Neural cell (in vitro differentiated cells): ENCODE measurements around the gene SOX9. TPM values are rescaled to one million over a fixed set of nuclear protein-coding genes. Genes with fewer than 3 reads are reported as not detected.

ENCODE experiments used
- H2AFZ ChIP-seq: fragments of 200-600, 300-800 bp; sonication (generic), shearing (Covaris generic); 2 replicates; pipeline ENCODE4 v1.6.0; 2014; ENCODE audit warnings: low read depth, mild to moderate bottlenecking, antibody characterized with exemption, low read length, moderate library complexity
- H3F3A ChIP-seq: fragments of 200-600 bp; shearing (Covaris generic); 2 replicates; pipeline ENCODE4 v1.6.1; 2016; ENCODE audit warnings: mild to moderate bottlenecking, moderate library complexity, mixed read lengths, antibody characterized with exemption, low read length; ENCODE audit not compliant: insufficient read depth, poor library complexity, severe bottlenecking
- H3K27ac ChIP-seq: fragments of 200-600, 300-800 bp; sonication (generic), shearing (Covaris generic); 2 replicates; pipeline ENCODE4 v1.5.1; 2014; ENCODE audit warnings: mild to moderate bottlenecking, low read length, moderate library complexity
- H3K27me3 ChIP-seq: fragments of 300-800, 200-600 bp; sonication (generic), shearing (Covaris generic); 2 replicates; pipeline ENCODE4 v1.6.0; 2014; ENCODE audit warnings: mild to moderate bottlenecking, low read depth, low read length, moderate library complexity; ENCODE audit not compliant: insufficient read depth
- H3K36me3 ChIP-seq: fragments of 300-800, 200-600 bp; sonication (generic), shearing (Covaris generic); 2 replicates; pipeline ENCODE4 v1.5.1; 2014; ENCODE audit warnings: mild to moderate bottlenecking, antibody characterized with exemption, low read length, moderate library complexity; ENCODE audit not compliant: insufficient read depth
- H3K4me2 ChIP-seq: fragments of 300-800, 200-600 bp; sonication (generic), shearing (Covaris generic); 2 replicates; pipeline ENCODE4 v1.6.0; 2014; ENCODE audit warnings: mild to moderate bottlenecking, low read length
- H3K4me3 ChIP-seq: fragments of 300-800, 200-600 bp; sonication (generic), shearing (Covaris generic); 2 replicates; pipeline ENCODE4 v1.5.1; 2014; ENCODE audit warnings: mild to moderate bottlenecking, low read length, moderate library complexity
- H3K79me2 ChIP-seq: fragments of 200-600 bp; shearing (Covaris generic); replicated peaks from 2 replicates; pipeline ENCODE4 v1.6.0; 2014; ENCODE audit warnings: mild to moderate bottlenecking, low read length, moderate library complexity; ENCODE audit not compliant: insufficient read depth
- H3K9ac ChIP-seq: fragments of 300-800, 200-600 bp; sonication (generic), shearing (Covaris generic); 2 replicates; pipeline ENCODE4 v1.6.1; 2016; ENCODE audit warnings: mild to moderate bottlenecking, low read length, mixed read lengths
- H3K9me2 ChIP-seq: fragments of 200-600 bp; shearing (Covaris generic); 2 replicates; pipeline ENCODE4 v1.6.1; 2016; ENCODE audit warnings: mild to moderate bottlenecking, low read length, mixed read lengths; ENCODE audit not compliant: insufficient read depth
- H3K9me3 ChIP-seq: fragments of 200-600, 300-800 bp; sonication (generic), shearing (Covaris generic); 2 replicates; pipeline ENCODE4 v1.6.1; 2016; ENCODE audit warnings: mild to moderate bottlenecking, mixed run types, low read length, moderate library complexity, mixed read lengths
- H4K20me1 ChIP-seq: fragments of 200-600 bp; shearing (Covaris generic); 2 replicates; pipeline ENCODE4 v1.6.1; 2016; ENCODE audit warnings: mild to moderate bottlenecking, mixed run types; ENCODE audit not compliant: insufficient read depth
- CTCF ChIP-seq: fragments of 450-650 bp; IDR thresholded peaks from 2 replicates; pipeline ENCODE4 v1.5.1; 2014; ENCODE audit warnings: antibody characterized with exemption, mild to moderate bottlenecking, moderate library complexity; ENCODE audit not compliant: poor library complexity, severe bottlenecking
- EP300 ChIP-seq: fragments of 450-650 bp; conservative IDR thresholded peaks from 2 replicates; pipeline ENCODE4 v1.6.1; 2014; ENCODE audit warnings: antibody characterized with exemption, mild to moderate bottlenecking, moderate library complexity; ENCODE audit not compliant: poor library complexity, severe bottlenecking
- EZH2 ChIP-seq: fragments of 200-600, 300-800 bp; shearing (Covaris generic), sonication (generic); IDR thresholded peaks from 2 replicates; pipeline ENCODE4 v1.6.1; 2014; ENCODE audit warnings: antibody characterized with exemption, low read length, borderline replicate concordance, mild to moderate bottlenecking; ENCODE audit not compliant: insufficient read depth, poor library complexity, severe bottlenecking
- MXI1 ChIP-seq: fragments of 450-650 bp; conservative IDR thresholded peaks from 2 replicates; pipeline ENCODE4 v1.6.1; 2014; ENCODE audit warnings: antibody characterized with exemption, mild to moderate bottlenecking; ENCODE audit not compliant: poor library complexity, severe bottlenecking
- POLR2AphosphoS5 ChIP-seq: IDR thresholded peaks from 2 replicates; pipeline ENCODE4 v1.6.1; 2012
- RAD21 ChIP-seq: fragments of 450-650 bp; conservative IDR thresholded peaks from 2 replicates; pipeline ENCODE4 v1.6.1; 2014; ENCODE audit warnings: antibody characterized with exemption, mild to moderate bottlenecking, moderate library complexity
- SMC3 ChIP-seq: fragments of 450-650 bp; conservative IDR thresholded peaks from 2 replicates; pipeline ENCODE4 v1.6.1; 2014; ENCODE audit warnings: antibody characterized with exemption, mild to moderate bottlenecking, moderate library complexity; ENCODE audit not compliant: poor library complexity
- TAF1 ChIP-seq: IDR thresholded peaks from 2 replicates; pipeline ENCODE4 v1.6.1; 2012; ENCODE audit warnings: low read depth
- polyA plus RNA-seq: library from polyadenylated mRNA; depleted of rRNA; stranded (reverse); fragments of >200 nt; gene quantifications from 2 replicates; pipeline ENCODE4 v1.2.3, GENCODE V29; 2014
- TF ChIP-seq, protein P1 (sequence below): IDR thresholded peaks from 2 replicates; pipeline ENCODE4 v1.6.1; 2012; ENCODE audit warnings: borderline replicate concordance

Gene SOX9
- polyA plus RNA-seq, 1 donor from 2014 or later, result 0.68 TPM

DNA sequence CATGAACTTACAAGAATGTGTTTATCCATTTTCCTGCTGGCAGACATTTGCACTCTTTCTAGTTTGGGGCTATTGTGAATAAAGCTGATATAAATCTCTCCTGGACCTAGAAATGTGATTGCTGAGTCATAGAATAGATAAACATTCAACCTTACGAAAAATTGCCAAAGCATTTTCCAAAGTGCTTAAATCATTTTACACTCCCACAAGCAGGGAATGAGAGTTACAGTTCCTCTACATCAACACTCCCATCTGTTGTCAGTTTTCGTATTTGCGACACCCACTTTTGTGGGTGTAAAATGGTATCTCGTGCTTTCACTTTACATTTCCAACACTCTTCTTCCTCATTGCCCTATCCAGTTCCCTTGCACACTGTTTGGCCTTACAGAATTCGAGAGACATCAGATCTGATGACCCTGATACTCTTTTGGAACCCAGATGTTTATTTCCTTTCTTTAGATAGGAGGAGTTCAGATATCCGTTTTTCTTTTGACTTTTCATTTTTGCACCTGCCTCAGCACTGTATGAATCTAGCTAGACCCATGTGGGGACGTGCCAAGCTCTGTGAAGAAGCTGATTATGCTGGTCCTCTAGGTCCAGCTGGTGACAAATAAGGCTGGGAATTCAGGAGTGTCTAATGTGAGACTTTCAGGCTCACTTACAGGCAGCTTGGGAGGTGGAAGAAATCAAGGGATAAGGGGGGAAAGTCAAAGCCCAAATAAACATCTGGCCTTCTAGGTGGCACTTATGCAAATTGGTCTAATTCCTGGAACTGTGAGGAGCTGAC is 14.0 kb downstream of the SOX9 start:
- Histone ChIP-seq H3K4me3 (no peak overlapping the region), H3K9ac (no peak overlapping the region), H3K27me3 (no peaks in the 10 kb centered on the region), H3K36me3 (no peaks in the 10 kb centered on the region), H2AFZ (no peak overlapping the region), H4K20me1 (no peaks in the 10 kb centered on the region), H3F3A (no peaks in the 10 kb centered on the region), H3K4me2 (no peak overlapping the region), H3K27ac (no peak overlapping the region), H3K9me2 (no peaks in the 10 kb centered on the region), H3K79me2 (no peaks in the 10 kb centered on the region), H3K9me3 (no peaks in the 10 kb centered on the region)
- no peak for TF ChIP-seq EP300
- TF ChIP-seq, protein P1, sequence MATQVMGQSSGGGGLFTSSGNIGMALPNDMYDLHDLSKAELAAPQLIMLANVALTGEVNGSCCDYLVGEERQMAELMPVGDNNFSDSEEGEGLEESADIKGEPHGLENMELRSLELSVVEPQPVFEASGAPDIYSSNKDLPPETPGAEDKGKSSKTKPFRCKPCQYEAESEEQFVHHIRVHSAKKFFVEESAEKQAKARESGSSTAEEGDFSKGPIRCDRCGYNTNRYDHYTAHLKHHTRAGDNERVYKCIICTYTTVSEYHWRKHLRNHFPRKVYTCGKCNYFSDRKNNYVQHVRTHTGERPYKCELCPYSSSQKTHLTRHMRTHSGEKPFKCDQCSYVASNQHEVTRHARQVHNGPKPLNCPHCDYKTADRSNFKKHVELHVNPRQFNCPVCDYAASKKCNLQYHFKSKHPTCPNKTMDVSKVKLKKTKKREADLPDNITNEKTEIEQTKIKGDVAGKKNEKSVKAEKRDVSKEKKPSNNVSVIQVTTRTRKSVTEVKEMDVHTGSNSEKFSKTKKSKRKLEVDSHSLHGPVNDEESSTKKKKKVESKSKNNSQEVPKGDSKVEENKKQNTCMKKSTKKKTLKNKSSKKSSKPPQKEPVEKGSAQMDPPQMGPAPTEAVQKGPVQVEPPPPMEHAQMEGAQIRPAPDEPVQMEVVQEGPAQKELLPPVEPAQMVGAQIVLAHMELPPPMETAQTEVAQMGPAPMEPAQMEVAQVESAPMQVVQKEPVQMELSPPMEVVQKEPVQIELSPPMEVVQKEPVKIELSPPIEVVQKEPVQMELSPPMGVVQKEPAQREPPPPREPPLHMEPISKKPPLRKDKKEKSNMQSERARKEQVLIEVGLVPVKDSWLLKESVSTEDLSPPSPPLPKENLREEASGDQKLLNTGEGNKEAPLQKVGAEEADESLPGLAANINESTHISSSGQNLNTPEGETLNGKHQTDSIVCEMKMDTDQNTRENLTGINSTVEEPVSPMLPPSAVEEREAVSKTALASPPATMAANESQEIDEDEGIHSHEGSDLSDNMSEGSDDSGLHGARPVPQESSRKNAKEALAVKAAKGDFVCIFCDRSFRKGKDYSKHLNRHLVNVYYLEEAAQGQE, result no peak
- no peak for TF ChIP-seq TAF1
- no peak for TF ChIP-seq SMC3

GRCh38 chr17:72135546-72136325 is 14.9 kb downstream of the SOX9 start:
- no peak overlapping the region for H3K9ac ChIP-seq
- no peak overlapping the region for H2AFZ ChIP-seq
- no peaks in the 10 kb centered on the region for H3K9me2 ChIP-seq
- H3K9me3 ChIP-seq, result no peaks in the 10 kb centered on the region
- H3K79me2 ChIP-seq, result no peaks in the 10 kb centered on the region
- H3K27me3 ChIP-seq, result no peaks in the 10 kb centered on the region
- no peak overlapping the region for H3K4me3 ChIP-seq
- no peak overlapping the region for H3K27ac ChIP-seq
- H3K36me3 ChIP-seq, result no peaks in the 10 kb centered on the region
- TF ChIP-seq, protein P1, result no peak
- no peak for TF ChIP-seq EZH2
- no peak for TF ChIP-seq MXI1
- no peak for TF ChIP-seq TAF1
- TF ChIP-seq POLR2AphosphoS5, result no peak
- TF ChIP-seq RAD21, result no peak
- no peak for TF ChIP-seq SMC3
- no peak for TF ChIP-seq CTCF
- no peak for TF ChIP-seq EP300
- H4K20me1 ChIP-seq, result no peaks in the 10 kb centered on the region
- H3K4me2 ChIP-seq, result no peak overlapping the region
- H3F3A ChIP-seq, result no peaks in the 10 kb centered on the region
